SK-N-SH treated with all-trans-retinoic acid at 6 μM for 48 hours (cell line): ENCODE measurements around the gene HIVEP3.

ENCODE experiments used
- ATAC-seq: fragments of 200-7000 bp; cut with Tn5 transposase; 3 replicates; pipeline ENCODE4 v1.9.1; 2020; ENCODE audit warnings: mild to moderate bottlenecking, moderate library complexity
- ARNTL ChIP-seq: fragments of 450-650 bp; formaldehyde crosslinking; IDR thresholded peaks from 2 replicates; pipeline ENCODE4 v1.5.0; 2020; ENCODE audit warnings: low read depth, mild to moderate bottlenecking, moderate library complexity, borderline replicate concordance
- CSDC2 ChIP-seq: fragments of 250-450 bp; sonication (Bioruptor Pico); IDR thresholded peaks from 2 replicates; pipeline ENCODE4 v1.5.0; 2020; ENCODE audit warnings: mild to moderate bottlenecking, moderate library complexity
- GLIS3 ChIP-seq: fragments of 250-450 bp; sonication (Bioruptor Pico); IDR thresholded peaks from 2 replicates; pipeline ENCODE4 v1.5.0; 2020; ENCODE audit warnings: mild to moderate bottlenecking, moderate library complexity
- ISL1 ChIP-seq: fragments of 250-450 bp; sonication (Bioruptor Pico); IDR thresholded peaks from 2 replicates; pipeline ENCODE4 v2.1.2; 2022; ENCODE audit warnings: mild to moderate bottlenecking, moderate library complexity
- OSR1 ChIP-seq: fragments of 250-450 bp; sonication (Bioruptor Pico); IDR thresholded peaks from 2 replicates; pipeline ENCODE4 v1.8.0; 2022; ENCODE audit warnings: moderate library complexity, mild to moderate bottlenecking, inconsistent platforms
- PATZ1 ChIP-seq: fragments of 250-450 bp; sonication (Bioruptor Pico); IDR thresholded peaks from 2 replicates; pipeline ENCODE4 v1.8.0; 2020; ENCODE audit warnings: mild to moderate bottlenecking, moderate library complexity, borderline replicate concordance
- POU6F1 ChIP-seq: fragments of 250-450 bp; sonication (Bioruptor Pico); IDR thresholded peaks from 2 replicates; pipeline ENCODE4 v1.8.0; 2021; ENCODE audit warnings: low read depth, mild to moderate bottlenecking, moderate library complexity, borderline replicate concordance
- RARB ChIP-seq: fragments of 250-450 bp; sonication (Bioruptor Pico); IDR thresholded peaks from 2 replicates; pipeline ENCODE4 v1.8.0; 2021; ENCODE audit warnings: mild to moderate bottlenecking, moderate library complexity
- TCF4 ChIP-seq: fragments of 250-450 bp; sonication (Bioruptor Pico); IDR thresholded peaks from 2 replicates; pipeline ENCODE4 v1.8.0; 2021; ENCODE audit warnings: mild to moderate bottlenecking, moderate library complexity, borderline replicate concordance
- TOX ChIP-seq: fragments of 250-450 bp; sonication (Bioruptor Pico); IDR thresholded peaks from 2 replicates; pipeline ENCODE4 v1.8.0; 2021; ENCODE audit warnings: mild to moderate bottlenecking, moderate library complexity, borderline replicate concordance
- TSHZ2 ChIP-seq: fragments of 250-450 bp; sonication (Bioruptor Pico); IDR thresholded peaks from 2 replicates; pipeline ENCODE4 v1.5.0; 2020; ENCODE audit warnings: mild to moderate bottlenecking, moderate library complexity
- ZC3H10 ChIP-seq: fragments of 250-450 bp; sonication (Bioruptor Pico); IDR thresholded peaks from 2 replicates; pipeline ENCODE4 v1.5.1; 2021; ENCODE audit warnings: mild to moderate bottlenecking, moderate library complexity
- ZFP3 ChIP-seq: fragments of 250-450 bp; sonication (Bioruptor Pico); IDR thresholded peaks from 2 replicates; pipeline ENCODE4 v1.5.0; 2020; ENCODE audit warnings: mild to moderate bottlenecking, moderate library complexity
- ZFP30 ChIP-seq: fragments of 450-650 bp; formaldehyde crosslinking; IDR thresholded peaks from 2 replicates; pipeline ENCODE4 v1.5.0; 2022; ENCODE audit warnings: mild to moderate bottlenecking, moderate library complexity
- ZNF565 ChIP-seq: fragments of 450-650 bp; formaldehyde crosslinking; conservative IDR thresholded peaks from 2 replicates; pipeline ENCODE4 v1.5.0; 2020; ENCODE audit warnings: low read depth, mild to moderate bottlenecking, moderate library complexity
- ZNF70 ChIP-seq: fragments of 450-650 bp; formaldehyde crosslinking; IDR thresholded peaks from 2 replicates; pipeline ENCODE4 v1.5.0; 2020; ENCODE audit warnings: mild to moderate bottlenecking, moderate library complexity
- ZNF8 ChIP-seq: fragments of 450-650 bp; formaldehyde crosslinking; IDR thresholded peaks from 2 replicates; pipeline ENCODE4 v1.5.0; 2020; ENCODE audit warnings: mild to moderate bottlenecking, moderate library complexity
- TF ChIP-seq, protein P1 (sequence below): fragments of 250-450 bp; sonication (Bioruptor Pico); IDR thresholded peaks from 2 replicates; pipeline ENCODE4 v1.5.1; 2021; ENCODE audit warnings: mild to moderate bottlenecking, moderate library complexity
- TF ChIP-seq, protein P2 (sequence below): fragments of 250-450 bp; sonication (Bioruptor Pico); IDR thresholded peaks from 2 replicates; pipeline ENCODE4 v1.5.1; 2020; ENCODE audit warnings: low read depth, mild to moderate bottlenecking, moderate library complexity

HIVEP3 gene

DNA sequence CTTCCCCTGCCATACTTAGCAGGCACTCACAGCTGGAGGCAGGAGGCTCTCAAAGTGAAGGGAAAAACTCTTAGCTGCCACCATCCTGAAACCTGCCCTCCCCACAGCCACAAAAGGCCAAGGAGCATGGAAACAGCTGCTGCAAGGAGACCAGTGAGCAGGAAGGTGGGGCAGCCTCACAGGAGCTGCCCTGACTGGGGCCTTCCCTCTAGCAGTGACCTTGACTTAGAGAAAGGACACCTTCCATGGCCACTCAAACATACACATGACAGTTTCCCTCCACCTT, 126.3 kb downstream of the HIVEP3 start:
- TF ChIP-seq RARB, result no peak
- TF ChIP-seq CSDC2, result no peak
- no peak for TF ChIP-seq ZFP30 (CRISPR knock-in tag)
- no peak for TF ChIP-seq ISL1 (CRISPR knock-in tag)
- TF ChIP-seq ZNF565, result no peak
- no peak for TF ChIP-seq TOX (CRISPR knock-in tag)
- no peak for TF ChIP-seq PATZ1 (CRISPR knock-in tag)
- TF ChIP-seq ZC3H10 (CRISPR knock-in tag), result no peak
- TF ChIP-seq ZNF70 (CRISPR knock-in tag), result no peak
- no peak for TF ChIP-seq POU6F1
- TF ChIP-seq GLIS3 (CRISPR knock-in tag), result no peak
- no peak for TF ChIP-seq OSR1 (CRISPR knock-in tag)
- TF ChIP-seq TCF4, result no peak
- ATAC-seq, result no peak

DNA sequence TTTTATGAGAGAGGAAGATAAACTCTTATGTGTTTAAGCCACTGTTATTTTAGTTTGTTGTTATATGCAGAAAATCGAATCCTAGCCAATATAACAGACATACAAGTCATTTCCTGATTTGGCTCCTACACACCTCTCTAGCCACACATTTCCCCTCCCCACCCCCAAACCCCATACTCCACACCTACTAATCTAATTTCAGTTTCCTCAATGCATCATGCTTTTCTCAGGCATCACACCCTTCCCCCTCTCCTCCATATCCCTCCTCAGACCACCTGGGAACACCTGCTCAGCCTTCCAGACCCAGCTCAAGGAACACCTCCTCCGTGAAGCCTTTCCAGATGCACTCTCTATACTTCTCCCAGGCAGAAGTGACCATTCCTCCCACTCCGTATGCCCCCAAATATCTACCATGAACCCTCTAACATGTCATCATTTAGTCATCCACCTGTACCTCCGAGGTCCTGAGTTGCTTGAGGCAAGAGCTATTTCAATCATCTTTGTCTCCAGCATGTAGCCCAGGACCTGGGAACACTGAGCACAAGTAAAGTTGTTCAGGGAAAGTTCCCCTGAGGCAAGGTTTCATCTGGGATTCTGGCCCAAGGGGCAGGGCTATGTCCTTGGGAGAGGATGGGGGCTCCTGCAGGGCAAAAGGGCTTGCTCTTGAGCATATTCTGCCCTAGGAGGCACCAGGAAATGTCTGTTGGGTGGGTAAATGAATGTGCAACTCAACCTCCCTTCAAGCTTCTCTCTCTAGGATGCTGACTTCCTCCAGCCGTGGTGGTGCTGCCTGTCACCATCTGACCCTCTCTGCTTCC, 126.8 kb downstream of the HIVEP3 start:
- no peak for ATAC-seq
- no peak for TF ChIP-seq TSHZ2 (CRISPR knock-in tag)
- no peak for TF ChIP-seq TCF4
- TF ChIP-seq ZC3H10 (CRISPR knock-in tag), result no peak
- no peak for TF ChIP-seq ZNF8 (CRISPR knock-in tag)
- no peak for TF ChIP-seq GLIS3 (CRISPR knock-in tag)
- TF ChIP-seq, protein P1, sequence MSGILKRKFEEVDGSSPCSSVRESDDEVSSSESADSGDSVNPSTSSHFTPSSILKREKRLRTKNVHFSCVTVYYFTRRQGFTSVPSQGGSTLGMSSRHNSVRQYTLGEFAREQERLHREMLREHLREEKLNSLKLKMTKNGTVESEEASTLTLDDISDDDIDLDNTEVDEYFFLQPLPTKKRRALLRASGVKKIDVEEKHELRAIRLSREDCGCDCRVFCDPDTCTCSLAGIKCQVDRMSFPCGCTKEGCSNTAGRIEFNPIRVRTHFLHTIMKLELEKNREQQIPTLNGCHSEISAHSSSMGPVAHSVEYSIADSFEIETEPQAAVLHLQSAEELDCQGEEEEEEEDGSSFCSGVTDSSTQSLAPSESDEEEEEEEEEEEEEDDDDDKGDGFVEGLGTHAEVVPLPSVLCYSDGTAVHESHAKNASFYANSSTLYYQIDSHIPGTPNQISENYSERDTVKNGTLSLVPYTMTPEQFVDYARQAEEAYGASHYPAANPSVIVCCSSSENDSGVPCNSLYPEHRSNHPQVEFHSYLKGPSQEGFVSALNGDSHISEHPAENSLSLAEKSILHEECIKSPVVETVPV, result no peak
- no peak for TF ChIP-seq RARB
- no peak for TF ChIP-seq PATZ1 (CRISPR knock-in tag)
- no peak for TF ChIP-seq ZFP30 (CRISPR knock-in tag)
- TF ChIP-seq ZFP3 (CRISPR knock-in tag), result no peak
- no peak for TF ChIP-seq ISL1 (CRISPR knock-in tag)
- TF ChIP-seq ZNF565, result no peak
- TF ChIP-seq ARNTL (CRISPR knock-in tag), result no peak
- TF ChIP-seq, protein P2, sequence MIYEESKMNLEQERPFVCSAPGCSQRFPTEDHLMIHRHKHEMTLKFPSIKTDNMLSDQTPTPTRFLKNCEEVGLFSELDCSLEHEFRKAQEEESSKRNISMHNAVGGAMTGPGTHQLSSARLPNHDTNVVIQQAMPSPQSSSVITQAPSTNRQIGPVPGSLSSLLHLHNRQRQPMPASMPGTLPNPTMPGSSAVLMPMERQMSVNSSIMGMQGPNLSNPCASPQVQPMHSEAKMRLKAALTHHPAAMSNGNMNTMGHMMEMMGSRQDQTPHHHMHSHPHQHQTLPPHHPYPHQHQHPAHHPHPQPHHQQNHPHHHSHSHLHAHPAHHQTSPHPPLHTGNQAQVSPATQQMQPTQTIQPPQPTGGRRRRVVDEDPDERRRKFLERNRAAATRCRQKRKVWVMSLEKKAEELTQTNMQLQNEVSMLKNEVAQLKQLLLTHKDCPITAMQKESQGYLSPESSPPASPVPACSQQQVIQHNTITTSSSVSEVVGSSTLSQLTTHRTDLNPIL (CRISPR knock-in tag), result no peak
- no peak for TF ChIP-seq OSR1 (CRISPR knock-in tag)
- TF ChIP-seq, all 23 proteins: peak for 0
